Stimulated activated CD8-positive, alpha-beta memory T cell treated with anti-CD3 and anti-CD28 coated beads, Interleukin-4, amount 100 ng/mL, for 4 hours (primary cell): ENCODE measurements around the gene SLFNL1.

Experiments used
- DNase-seq, 2 donors: peaks; one replicate each; pipeline ENCODE4 v3.0.0-alpha.2; 2020; ENCODE audit warnings: low read depth in 2 of 2, low spot score in 1 of 2

SLFNL1 gene

DNA sequence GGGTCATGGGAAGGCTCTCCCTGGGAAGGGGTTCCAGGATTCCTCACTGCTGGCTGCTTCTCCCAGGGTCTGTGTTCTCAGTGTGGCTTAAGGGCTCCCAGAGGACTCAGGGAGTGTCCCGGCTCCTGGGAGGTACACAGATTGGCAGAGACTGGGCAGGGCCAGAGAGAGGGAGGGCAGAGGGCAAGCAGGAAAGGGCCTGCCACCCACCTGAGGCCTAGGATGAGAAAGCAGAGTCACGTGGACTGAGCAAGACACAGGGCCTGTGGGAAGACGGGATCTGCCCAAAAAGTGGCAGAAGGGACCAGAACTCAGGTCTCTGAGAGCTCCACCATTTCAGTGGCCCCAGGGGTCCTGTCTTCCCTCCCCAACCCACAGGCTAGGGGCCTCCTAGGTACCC is 871 bp downstream of the SLFNL1 start:
- no peak for DNase-seq

DNA sequence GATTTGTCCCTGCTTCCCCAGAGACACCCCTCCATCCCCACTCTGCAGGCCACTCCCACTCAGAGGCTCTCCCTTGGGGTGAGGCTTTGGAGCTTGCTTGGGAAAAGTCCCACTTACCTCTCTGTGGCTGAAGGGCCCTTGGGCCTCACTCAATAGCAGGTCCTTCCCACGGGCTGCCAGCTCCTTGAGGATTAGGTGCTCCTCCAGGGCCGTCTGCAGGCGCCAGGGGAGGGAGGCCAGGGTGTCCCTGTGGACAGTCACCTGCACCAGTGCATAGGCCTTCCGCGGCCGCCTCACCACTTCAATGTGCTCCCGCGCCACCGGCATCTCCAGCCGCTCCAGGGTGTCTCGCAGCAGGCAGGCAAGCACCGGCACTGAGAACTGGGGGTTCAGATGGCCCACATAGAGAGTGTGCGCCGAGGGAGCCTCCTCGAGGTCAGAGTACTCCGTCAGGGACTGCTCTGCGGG is 1.4 kb downstream of the SLFNL1 start:
- no peak for DNase-seq

DNA sequence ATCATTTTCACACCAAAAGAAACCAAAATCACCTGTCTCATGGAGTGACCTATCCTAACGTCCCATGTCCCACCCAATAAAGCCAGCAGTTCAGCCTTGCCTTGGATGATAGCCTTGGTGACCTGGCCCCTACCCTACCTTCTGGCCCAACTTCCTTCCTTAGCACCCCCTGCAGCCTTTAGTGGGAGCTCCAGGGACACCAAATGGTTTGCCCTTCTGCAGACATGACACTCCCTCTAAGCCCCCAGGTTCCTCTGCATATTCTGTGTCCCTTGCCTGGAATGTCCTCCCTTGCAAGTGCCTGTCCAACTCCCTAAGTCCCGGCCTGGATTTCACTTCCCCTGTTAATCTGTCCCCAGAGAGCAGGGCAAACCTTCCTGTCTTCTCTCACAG is 2.2 kb downstream of the SLFNL1 start:
- DNase-seq: no peak

DNA sequence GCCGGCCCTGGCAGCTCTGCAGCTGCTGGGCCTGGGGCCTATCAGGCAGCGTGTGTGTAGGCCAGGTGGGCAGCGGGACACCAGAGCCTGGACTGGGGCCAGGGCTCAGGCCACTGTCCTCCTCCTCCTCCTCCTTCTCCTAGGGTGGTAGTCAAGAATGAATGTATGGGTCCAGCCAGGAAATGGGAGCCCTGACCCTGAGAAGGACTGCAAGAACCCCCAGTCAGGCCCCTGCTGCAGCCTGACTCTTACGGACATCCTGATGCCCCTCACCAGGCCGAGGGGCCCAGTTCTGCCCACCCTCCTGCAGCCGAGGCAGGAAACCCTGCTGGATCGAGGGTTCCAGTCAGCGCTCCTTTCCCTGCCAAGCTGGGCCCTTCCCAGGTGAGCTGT is 3.5 kb downstream of the SLFNL1 start:
- no peak for DNase-seq

DNA sequence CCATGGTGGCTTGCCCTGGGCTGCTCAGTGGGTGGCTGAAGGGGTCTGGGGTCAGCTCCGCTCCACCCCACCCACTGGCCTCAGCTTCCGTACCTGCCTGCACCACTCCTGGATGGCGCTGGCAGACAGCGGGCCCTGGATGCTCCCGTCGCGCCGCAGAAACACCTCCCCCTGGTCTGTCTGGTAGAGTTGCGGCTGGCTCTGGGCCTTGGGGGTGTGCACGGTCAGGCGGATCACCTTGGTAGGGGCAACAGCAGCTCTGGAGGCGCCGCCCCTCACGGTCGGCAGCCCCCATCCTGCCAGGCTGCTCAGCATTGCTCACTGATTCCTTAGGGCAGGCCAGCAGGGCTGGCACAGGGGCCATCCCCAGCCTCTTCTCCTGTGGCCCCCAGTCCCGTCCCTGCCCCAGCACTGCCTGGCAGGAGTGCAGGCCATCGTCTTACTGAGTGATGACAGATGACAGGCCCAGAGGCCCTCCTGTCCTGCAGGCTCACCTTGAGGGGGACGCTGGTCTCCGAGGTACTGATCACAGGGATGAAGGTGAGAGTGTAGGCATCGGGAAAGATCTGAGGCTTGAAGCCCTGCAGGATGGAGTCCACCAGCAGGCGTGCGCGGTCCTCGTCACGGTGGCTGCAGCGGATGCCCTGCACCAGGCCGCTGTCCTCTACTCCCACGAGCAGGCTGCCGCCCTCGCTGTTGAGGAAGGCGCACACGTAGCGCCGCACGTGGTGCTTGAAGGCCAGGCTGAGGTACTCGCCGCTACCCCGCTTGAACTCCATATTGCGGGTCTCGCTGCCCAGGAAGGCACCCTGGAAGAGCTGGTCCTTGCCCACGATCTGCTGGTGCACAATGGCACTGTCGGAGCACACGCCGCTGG is 4.1 kb downstream of the SLFNL1 start:
- no peak for DNase-seq

DNA sequence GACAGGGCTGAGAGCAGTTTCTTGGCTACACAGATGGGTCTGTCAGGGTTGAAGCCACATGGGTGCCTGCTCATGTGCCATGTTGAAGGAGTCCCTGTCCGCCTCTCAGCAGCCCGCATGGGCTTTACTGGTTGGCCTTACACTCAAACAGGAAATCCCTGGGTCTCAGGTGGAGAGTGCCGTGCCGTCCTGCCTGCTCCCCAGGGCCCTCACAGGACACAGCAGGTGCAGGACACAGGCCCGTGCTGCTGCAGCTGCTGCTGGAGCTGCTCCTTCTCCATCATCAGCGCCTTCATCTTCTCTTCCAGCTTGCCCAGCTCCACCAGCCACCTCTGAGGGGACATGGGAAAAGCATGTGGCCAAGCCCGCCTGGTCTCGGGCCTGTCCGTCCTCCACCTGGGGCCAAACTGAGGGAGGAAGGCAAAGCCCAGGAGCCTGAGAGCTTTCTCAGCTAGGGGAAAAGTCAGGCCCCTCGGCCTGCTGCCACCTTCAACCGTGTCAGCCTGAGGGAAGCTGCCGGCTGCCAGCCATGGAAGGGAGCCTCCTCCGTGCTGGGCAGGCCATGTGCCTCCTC is 5.5 kb downstream of the SLFNL1 start:
- DNase-seq: no peak

DNA sequence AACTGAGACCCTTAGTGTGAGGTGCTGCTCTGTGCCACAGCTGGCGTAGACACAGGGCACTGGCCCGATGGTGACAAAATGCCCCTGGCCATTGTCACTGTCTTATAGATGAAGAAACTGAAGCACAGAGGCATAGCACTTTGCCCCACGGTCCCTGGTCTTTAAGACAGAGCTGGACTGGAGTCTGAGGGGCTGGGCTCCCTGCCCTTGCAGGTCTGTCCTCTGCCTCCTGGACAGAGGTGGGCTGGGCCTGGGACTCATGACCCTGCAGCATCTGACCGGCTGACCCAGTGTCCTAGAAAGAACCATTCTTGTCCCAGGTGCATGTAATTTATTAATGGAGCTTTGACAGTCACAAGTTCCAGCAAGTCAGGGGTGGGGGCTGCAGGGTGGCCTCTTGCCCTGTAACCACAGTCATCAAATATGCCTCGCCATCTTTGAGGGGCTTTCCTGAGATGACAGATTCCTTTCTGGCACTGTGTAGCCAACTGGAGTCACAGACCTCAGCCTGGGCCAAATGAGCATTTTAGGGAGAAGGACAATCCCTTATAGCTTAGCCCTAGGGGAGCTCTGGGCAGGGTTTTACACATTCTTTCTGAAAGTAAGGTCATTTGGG is 6.1 kb downstream of the SLFNL1 start:
- no peak for DNase-seq

DNA sequence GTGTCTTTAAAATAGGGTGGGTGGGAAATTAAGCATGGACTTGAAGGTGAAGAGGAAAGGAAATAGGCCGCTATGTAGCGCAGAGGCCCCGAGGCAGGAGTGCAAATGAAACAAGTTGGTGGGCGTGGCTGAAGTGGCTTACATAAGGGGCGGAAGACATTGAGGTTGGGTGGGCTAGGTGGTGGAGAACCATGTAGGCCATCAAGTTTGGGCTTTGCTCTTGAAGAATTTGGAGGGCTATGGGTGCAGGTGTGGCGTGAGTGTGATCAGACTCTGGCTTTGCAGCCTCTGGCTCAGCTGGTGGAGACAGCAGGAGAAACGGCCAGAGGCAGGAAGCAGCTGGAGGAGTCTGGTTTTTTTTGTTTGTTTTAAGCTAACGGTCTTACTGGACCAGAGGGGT is 6.7 kb downstream of the SLFNL1 start:
- no peak for DNase-seq

DNA sequence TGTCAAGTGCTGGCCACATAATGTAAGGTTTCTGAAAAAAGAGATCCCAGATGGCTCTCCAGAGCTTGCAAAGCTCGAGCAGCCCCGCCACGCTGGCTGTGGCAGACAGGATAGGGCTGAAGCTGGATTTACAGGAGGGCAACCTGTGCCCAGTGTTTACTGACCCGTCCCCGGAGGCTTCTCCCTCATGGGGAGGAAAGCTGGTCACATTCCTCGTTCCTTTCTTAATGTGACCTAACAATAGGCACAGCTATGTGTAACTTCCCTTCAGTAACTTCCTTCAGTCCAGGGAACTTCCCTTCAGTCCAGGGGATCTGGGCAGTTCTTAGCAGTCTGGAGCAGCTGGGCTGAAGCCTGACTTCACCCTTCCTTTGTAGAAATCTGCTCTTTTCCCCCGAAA is 7.7 kb downstream of the SLFNL1 start:
- DNase-seq: no peak

DNA sequence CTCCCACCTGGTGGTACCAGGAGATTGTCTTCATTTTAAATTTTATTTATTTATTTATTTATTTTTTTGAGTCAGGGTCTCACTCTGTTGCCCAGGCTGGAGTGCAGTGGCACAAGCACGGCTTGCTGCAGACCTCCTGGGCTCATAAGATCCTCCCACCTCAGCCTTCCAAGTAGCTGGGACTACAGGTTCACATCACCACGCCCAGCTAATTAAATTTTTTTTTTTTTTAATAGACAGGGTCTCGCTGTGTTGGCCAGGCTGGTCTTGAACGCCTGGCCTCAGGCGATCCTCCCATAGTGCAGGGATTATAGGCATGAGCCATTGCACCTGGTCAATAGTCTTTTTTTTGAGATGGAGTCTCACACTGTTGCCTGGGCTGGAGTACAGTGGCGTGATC is 8.5 kb downstream of the SLFNL1 start:
- no peak for DNase-seq

DNA sequence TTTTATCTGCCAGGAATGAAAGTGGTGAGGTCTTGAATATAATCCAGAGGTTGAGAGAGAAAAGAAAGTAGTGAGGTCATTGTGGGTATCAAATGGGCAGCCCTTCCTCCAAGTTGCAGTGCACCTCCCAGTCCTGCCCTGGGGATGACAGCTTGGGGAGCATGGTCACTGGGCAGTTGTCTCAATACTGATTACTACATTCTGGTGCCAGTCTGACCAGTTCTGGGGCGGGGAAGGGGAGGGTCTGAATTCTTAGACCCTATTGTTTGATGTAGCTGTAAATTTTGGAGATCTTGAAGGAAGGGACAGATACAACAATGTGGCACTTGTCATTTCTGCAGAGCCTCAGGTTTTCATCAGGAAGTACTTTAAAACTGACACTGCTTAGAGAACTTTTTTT is 11.2 kb downstream of the SLFNL1 start:
- DNase-seq: no peak

DNA sequence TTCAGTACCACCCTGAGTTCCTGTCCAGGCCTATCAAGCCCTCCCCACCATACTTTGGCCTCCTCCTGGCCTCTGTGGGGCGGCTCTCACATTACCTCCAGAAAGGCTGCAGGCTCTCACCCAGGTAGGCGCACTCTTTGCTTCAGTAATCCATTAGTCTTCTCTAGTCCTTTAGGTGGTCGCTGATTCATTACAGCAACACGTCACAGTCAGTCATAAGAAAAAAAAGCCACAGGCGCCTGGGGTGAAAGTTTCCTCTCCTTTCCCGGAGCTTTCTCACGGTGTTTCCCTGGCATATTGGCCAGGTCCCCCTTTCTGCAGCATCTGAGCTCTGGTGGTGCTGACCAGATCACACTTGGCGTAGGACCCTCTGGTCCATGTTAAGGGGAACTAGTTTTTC is 12.1 kb downstream of the SLFNL1 start:
- DNase-seq: no peak

DNA sequence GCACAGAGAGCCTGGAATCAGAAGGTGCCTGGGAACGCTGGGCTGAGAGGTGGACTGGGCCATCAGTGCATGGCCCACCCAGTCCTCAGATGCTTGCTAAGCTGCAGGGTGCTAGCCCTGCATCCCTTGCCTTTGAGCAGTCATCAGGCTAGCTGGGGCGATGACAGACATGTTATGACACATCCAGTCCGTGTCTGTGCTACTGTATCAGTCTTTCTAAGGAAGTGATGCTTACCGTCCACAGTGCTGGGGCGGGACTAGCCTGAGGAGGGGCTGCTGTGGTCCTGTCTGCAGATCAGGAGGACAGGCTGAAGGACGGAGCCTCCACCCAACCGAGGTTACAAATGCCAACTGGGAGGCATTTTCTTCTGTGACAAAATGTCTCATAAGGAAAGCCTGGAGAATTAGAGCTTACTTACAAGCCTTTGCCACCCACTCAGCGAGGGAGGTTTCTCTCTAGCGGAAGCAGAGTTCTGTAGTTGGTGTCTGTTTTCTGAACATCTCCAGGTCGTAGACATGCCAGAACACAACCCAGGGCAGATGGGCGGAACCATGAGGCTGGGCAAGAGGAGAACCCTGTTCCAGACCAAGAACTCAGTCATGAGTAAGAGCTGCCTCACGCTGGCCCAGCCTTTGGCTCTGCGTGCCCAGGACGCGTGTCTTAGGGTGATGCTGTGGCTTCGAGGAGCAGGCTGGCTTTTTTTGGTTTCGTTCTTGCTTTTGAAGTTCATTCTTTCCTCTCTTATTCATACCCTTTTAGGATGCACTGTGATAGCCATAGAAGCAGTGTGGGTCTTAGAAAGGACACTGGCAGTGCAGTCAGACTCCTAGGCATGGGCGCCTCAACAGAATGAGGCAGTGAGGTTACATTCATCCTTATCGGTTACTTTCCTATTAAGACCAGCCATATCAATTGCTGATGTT is 14.3 kb downstream of the SLFNL1 start:
- DNase-seq: no peak

DNA sequence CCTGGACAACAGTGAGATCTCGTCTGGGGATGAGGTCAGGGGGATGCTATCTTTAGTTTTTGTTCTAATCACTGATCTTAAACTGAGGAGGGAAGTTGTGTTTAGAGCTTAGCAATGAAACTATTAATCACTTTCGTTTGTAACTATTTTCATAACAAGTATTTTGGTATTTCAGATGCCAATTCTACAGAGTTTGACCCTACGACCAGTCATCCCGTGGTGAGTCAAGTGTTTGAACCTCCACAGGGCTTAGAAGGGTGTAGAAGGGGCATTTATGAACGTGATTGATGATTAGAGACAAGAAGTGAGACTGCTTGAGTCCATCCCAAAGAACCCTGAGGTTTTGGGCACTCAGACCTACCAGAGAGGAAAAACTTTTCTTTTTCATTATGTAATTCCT is 15.6 kb downstream of the SLFNL1 start:
- no peak for DNase-seq

DNA sequence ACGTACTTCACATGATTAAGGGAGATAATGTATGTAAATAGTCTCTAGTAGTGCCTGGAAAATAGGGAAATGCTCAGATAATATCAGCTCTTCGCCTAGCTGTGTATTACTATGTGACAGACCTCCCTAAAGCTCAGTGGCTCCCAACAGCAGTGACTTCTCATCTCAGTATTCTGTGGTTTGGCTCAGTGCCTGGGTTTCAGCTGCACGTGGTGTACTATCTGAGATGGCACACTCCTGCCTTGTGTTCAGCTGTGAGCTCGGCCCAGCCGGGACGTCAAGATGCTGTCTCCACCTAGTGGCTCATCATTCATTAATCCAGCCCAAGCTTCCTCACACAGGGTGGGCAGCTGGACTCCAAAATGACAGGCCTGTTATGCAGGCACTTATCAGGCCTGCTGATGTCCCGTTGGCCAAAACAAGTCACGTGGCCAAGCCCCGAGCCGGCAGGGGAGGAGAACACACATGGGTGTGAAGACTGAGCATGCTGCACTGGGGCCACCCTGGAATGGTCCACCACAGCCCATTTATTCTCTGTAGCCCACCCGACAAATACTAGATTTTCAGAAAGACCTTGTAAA is 17.8 kb downstream of the SLFNL1 start:
- peak; percentile 68 to 72 for DNase-seq

DNA sequence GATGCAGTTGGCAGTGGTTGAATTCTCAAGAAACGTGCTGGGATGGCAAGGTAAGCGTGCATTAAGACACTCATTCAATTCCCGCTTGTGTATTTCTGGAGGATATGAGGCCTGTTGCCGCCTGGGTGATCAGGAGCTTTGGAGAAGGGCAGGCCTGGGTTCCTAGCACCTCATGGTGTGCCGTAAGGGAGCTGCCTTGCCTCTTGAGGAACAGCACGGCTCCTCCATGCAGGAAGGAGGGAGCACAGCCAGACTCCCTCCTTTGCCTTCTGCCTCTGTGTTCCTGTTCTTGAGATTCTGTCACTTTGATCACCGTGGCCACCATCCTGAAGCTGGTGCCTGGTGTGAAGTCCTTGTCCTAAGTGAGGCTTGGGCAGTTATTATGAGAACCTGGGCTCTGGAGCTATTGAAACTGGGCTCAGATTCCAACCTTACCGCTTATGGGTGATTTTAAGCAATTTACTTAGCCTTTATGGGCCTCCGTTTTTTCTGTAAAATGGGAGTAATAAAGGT is 18.3 kb downstream of the SLFNL1 start:
- DNase-seq: no peak

DNA sequence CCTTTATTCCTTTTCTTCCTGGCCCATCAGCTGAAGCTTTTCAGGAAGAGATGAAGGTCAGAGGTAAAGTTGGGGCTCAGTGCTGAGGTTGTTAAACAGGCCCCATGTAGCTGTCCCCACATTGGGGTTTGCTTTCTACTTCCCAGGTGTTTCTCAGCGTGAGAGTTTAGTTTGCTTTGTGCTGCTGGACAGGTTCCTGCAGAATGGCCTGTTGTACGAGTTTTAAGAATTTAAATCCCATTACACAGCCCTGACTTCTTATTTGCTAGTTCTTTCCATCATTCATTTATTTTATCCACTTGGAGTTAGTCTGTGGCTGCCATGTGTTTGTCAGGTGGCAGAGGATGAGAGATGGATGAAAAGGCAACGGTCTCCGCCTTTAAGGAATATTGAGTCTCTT is 22.9 kb downstream of the SLFNL1 start:
- no peak for DNase-seq

DNA sequence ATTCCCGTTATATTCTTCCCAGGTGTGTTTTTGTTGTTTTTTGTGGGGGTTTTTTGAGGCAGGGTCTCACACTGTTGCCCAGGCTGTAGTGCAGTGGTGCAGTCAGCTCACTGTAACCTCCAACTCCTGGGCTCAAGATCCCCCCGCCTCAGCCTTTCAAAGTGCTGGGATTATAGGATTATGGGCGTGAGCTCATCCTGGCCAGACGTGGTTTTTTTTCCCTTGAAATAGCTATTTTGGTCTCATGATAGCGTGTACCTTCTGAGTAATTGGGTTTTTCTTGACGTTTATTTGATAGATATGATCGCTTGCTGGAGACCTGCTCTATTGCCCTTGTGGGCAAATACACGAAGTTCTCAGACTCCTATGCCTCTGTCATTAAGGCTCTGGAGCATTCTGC is 24.4 kb downstream of the SLFNL1 start:
- DNase-seq: no peak

DNA sequence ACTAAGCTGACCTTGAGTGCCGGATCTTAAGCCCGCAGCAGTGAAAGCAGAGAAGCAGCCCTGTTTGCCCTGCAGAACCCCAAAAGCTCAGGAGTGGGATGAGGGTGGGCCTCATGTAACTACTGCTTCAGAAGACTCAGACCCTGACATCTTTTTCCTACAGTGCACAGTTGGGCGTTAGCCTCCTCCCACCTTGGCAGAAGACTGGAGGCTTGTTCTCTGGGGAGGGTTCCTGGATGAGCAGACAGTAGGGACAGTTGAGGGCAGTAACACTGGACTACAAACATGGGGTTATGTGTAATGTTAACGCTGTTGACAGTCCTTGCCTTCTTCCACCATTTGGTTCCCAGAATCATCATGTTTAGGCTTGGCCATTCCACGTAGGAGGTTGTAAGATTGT is 32.5 kb downstream of the SLFNL1 start:
- DNase-seq: no peak

DNA sequence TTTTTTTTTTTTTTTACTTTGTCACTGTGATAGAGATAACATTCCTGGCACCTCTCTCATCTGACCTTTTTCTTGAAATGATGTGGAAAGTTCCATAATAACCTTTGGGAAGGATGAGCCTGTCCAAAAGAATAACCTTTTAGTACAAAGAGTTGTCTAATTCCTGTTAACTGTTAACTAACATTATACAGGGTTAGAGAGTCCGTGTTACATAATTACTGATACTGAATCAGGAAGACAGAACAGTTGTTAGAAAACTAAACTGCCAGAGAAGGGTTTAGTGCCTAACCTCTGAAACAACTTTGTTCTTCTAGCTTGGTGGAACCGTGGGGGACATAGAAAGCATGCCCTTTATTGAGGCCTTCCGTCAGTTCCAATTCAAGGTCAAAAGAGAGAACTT is 33.2 kb downstream of the SLFNL1 start:
- no peak for DNase-seq
